GM12878 (cell line): ENCODE data around the gene CISD2. TPM values are rescaled to one million over a fixed set of nuclear protein-coding genes. Genes with fewer than 3 reads are reported as not detected.

Experiments
- ATAC-seq: fragments of 200-7000 bp; cut with Tn5 transposase; 3 replicates; pipeline ENCODE4 v1.9.1; 2020; ENCODE audit warnings: mild to moderate bottlenecking, moderate library complexity
- BruUV-seq: library from RNA; stranded (reverse); fragments of 400-500 nt; replicated peaks from 2 replicates; lab custom pipeline; 2021; lab: Mats Ljungman, UMichigan
- CTCF ChIA-PET: fragments of 300-600 bp; sonication (Branson Sonifier 250); formaldehyde crosslinking; extraction: SDS; loops from one replicate; lab custom pipeline; 2021; ENCODE audit warnings: inconsistent platforms; lab: Yijun Ruan, JAX
- POLR2A ChIA-PET: fragments of 350-600 bp; formaldehyde crosslinking; extraction: SDS; loops from one replicate; lab custom pipeline; 2021; ENCODE audit warnings: inconsistent platforms; lab: Charles Lee
- RAD21 ChIA-PET: fragments of 300-600 bp; sonication (Branson Sonifier 250); formaldehyde crosslinking; loops from one replicate; lab custom pipeline; 2023; ENCODE audit warnings: antibody characterized with exemption; ENCODE audit not compliant: unreplicated experiment; lab: Charles Lee
- SMC1A ChIA-PET: fragments of 300-600 bp; sonication (Branson Sonifier 250); formaldehyde crosslinking; loops from one replicate; lab custom pipeline; 2023; ENCODE audit not compliant: unreplicated experiment, uncharacterized antibody; lab: Charles Lee
- DNase-seq: peaks from one replicate; pipeline ENCODE4 v3.0.0-alpha.2; 2011; ENCODE audit warnings: low read depth, low spot score
- FAIRE-seq: peaks from 3 replicates; lab custom pipeline; 2011; peaks lifted over from hg19 to GRCh38; lab: Jason Lieb, UNC
- H2AFZ ChIP-seq: 2 replicates; pipeline ENCODE4 v1.6.0; 2011; ENCODE audit warnings: low read depth, low read length, control low read depth; ENCODE audit not compliant: control insufficient read depth
- H3K27ac ChIP-seq: 2 replicates; pipeline ENCODE4 v1.5.1; 2011; ENCODE audit warnings: control low read depth; ENCODE audit not compliant: control insufficient read depth, insufficient read depth
- H3K27me3 ChIP-seq, 2 experiments: replicated peaks in 1 of 2; 2 replicates each; pipeline versions ENCODE4 v1.6.0 to v1.6.1; 2011; ENCODE audit warnings: low read length in 1 of 2; ENCODE audit not compliant: control insufficient read depth in 2 of 2, insufficient read depth in 2 of 2
- H3K36me3 ChIP-seq, 2 experiments: 2 replicates each; pipeline ENCODE4 v1.5.1; 2011; ENCODE audit warnings: low read length in 1 of 2; ENCODE audit not compliant: control insufficient read depth in 2 of 2, insufficient read depth in 2 of 2
- H3K4me1 ChIP-seq: 2 replicates; pipeline ENCODE4 v1.6.1; 2011; ENCODE audit warnings: mild to moderate bottlenecking, low read length, moderate library complexity, mixed read lengths; ENCODE audit not compliant: control insufficient read depth, insufficient read depth
- H3K4me2 ChIP-seq: 2 replicates; pipeline ENCODE4 v1.6.0; 2011; ENCODE audit warnings: control low read depth; ENCODE audit not compliant: control insufficient read depth, insufficient read depth
- H3K4me3 ChIP-seq: fragments of 200-600 bp; sonication (generic); 2 replicates; pipeline ENCODE4 v1.5.1; 2016
- H3K79me2 ChIP-seq: 2 replicates; pipeline ENCODE4 v1.6.0; 2011; ENCODE audit warnings: low read length; ENCODE audit not compliant: control insufficient read depth, insufficient read depth
- H3K9ac ChIP-seq: 2 replicates; pipeline ENCODE4 v1.8.0; 2011; ENCODE audit warnings: low read length, control low read depth, mixed read lengths; ENCODE audit not compliant: control insufficient read depth, insufficient read depth
- H3K9me3 ChIP-seq: replicated peaks from 3 replicates; pipeline ENCODE4 v1.5.1; 2011; ENCODE audit warnings: mild to moderate bottlenecking, low read length; ENCODE audit not compliant: control insufficient read depth, insufficient read depth
- H4K20me1 ChIP-seq: 2 replicates; pipeline ENCODE4 v1.6.0; 2011; ENCODE audit not compliant: control insufficient read depth, insufficient read depth
- BMI1 ChIP-seq: fragments of 450-650 bp; IDR thresholded peaks from 2 replicates; pipeline ENCODE4 v1.6.1; 2016; ENCODE audit warnings: mild to moderate bottlenecking, moderate library complexity, borderline replicate concordance
- CHD1 ChIP-seq: IDR thresholded peaks from 2 replicates; pipeline ENCODE4 v1.6.1; 2012; ENCODE audit warnings: low read depth, low read length, improper control_type of control experiment
- GATAD2B ChIP-seq: fragments of 450-650 bp; conservative IDR thresholded peaks from 2 replicates; pipeline ENCODE4 v1.6.1; 2017; ENCODE audit warnings: low read depth, mild to moderate bottlenecking, moderate library complexity
- IKZF1 ChIP-seq: fragments of 450-650 bp; conservative IDR thresholded peaks from 2 replicates; pipeline ENCODE4 v1.6.1; 2017; ENCODE audit warnings: antibody characterized with exemption, mild to moderate bottlenecking
- IRF4 ChIP-seq: IDR thresholded peaks from 2 replicates; pipeline ENCODE4 v1.6.1; 2011; ENCODE audit warnings: low read depth, low read length
- IRF5 ChIP-seq: fragments of 450-650 bp; IDR thresholded peaks from 2 replicates; pipeline ENCODE4 v1.6.1; 2017; ENCODE audit warnings: borderline replicate concordance
- MXI1 ChIP-seq: fragments of 150-350 bp; IDR thresholded peaks from 2 replicates; pipeline ENCODE4 v1.6.1; 2011; ENCODE audit warnings: low read depth, mild to moderate bottlenecking, inconsistent platforms, low read length, improper control_type of control experiment
- NFIC ChIP-seq: IDR thresholded peaks from 2 replicates; pipeline ENCODE4 v1.6.1; 2012; ENCODE audit warnings: low read depth, mild to moderate bottlenecking, inconsistent platforms, low read length, moderate library complexity
- POLR2AphosphoS5 ChIP-seq: IDR thresholded peaks from 2 replicates; pipeline ENCODE4 v1.6.1; 2011; ENCODE audit warnings: mild to moderate bottlenecking, low read length, inconsistent platforms
- PRDM15 ChIP-seq: fragments of 450-650 bp; formaldehyde crosslinking; IDR thresholded peaks from 2 replicates; pipeline ENCODE4 v1.4.0; 2020; ENCODE audit warnings: mild to moderate bottlenecking, moderate library complexity
- SRF ChIP-seq, 2 experiments: IDR thresholded peaks; 2 replicates each; pipeline ENCODE4 v1.6.1; 2011; ENCODE audit warnings: low read depth in 2 of 2, low read length in 2 of 2, mild to moderate bottlenecking in 1 of 2, moderate library complexity in 1 of 2
- WRNIP1 ChIP-seq: IDR thresholded peaks from 2 replicates; pipeline ENCODE4 v1.6.1; 2011; ENCODE audit warnings: low read depth, low read length, improper control_type of control experiment, borderline replicate concordance
- ZBTB11 ChIP-seq: fragments of 450-650 bp; formaldehyde crosslinking; IDR thresholded peaks from 2 replicates; pipeline ENCODE4 v1.5.0; 2022; ENCODE audit warnings: mild to moderate bottlenecking, missing genetic modification characterization
- ZZZ3 ChIP-seq: IDR thresholded peaks from 2 replicates; pipeline ENCODE4 v1.6.1; 2011; ENCODE audit warnings: low read depth; ENCODE audit not compliant: control insufficient read depth, insufficient read length
- WGBS: methylation state at CpG from one replicate; pipeline ENCODE4 v1.1.6; 2016; ENCODE audit warnings: low lambda C conversion rate; ENCODE audit not compliant: insufficient replicate concordance, insufficient coverage; ENCODE audit errors: missing lambda C conversion rate; 5-methylcytosine and 5-hydroxymethylcytosine counted together
- in situ Hi-C: fragments of 300-500 bp; cut with MboI; formaldehyde crosslinking; loops from 9 replicates; pipeline ENCODE4 v1.14.3; 2018; ENCODE audit warnings: mixed read lengths
- intact Hi-C: fragments of 100-400 bp; cut with micrococcal nuclease; formaldehyde crosslinking; loops from one replicate; pipeline ENCODE4 v1.14.2; 2022; ENCODE audit not compliant: unreplicated experiment
- polyA plus RNA-seq, 11 experiments: library from polyadenylated mRNA; depleted of rRNA in 4 of 11; unstranded in 6 of 11; stranded (reverse) in 5 of 11; fragments of >200 nt; fragmentation: Nextera tagmentation in 4 of 11; fragmentation: Illumina TruSeq in 1 of 11; extraction: Ambion mirVana in 4 of 11; extraction: Trizol in 1 of 11; gene quantifications; 1 replicate in 1 of 11; 2 replicates in 10 of 11; pipeline versions ENCODE4 v1.2.1 to v1.2.3, GENCODE V29; 2011 to 2016; ENCODE audit warnings: inconsistent platforms in 2 of 11, missing spikeins in 2 of 11, low read depth in 1 of 11
- total RNA-seq, 4 experiments: library from RNA; depleted of rRNA in 3 of 4; stranded (reverse); fragments of >200 nt in 3 of 4; fragmentation: Illumina TruSeq in 1 of 4; extraction: Trizol in 1 of 4; gene quantifications; 2 replicates each; pipeline versions ENCODE4 v1.2.1 to v1.2.3, GENCODE V29; 2013 to 2021

CISD2 gene
- total and polyA plus RNA-seq, 10 of the 15 experiments (the other 5 are each of a cell fraction or from before 2014, with no cell fraction given): 29.5 to 132 (median 38.9) TPM

- Histone ChIP-seq H3K4me1 (no peaks in the 10 kb centered on the region), H3K27me3 (no peaks in the 10 kb centered on the region), H3K9me3 (no peaks in the 10 kb centered on the region), H3K79me2 (no peaks in the 10 kb centered on the region), H3K9ac (no peak overlapping the region), H3K4me3 (no peak overlapping the region), H3K4me2 (no peak overlapping the region), H3K27ac (no peak overlapping the region), H3K36me3 (no peaks in the 10 kb centered on the region), H2AFZ (no peak overlapping the region), H4K20me1 (no peaks in the 10 kb centered on the region)
- no TSS peak for BruUV-seq
- SMC1A ChIA-PET: no interaction called here
- WGBS: 97% methylated on average over 2 of the region's 2 CpGs
- POLR2A ChIA-PET: no interaction called here
- DNase-seq (no peak), ATAC-seq (no peak), FAIRE-seq (no peak)
- CTCF ChIA-PET: no interaction called here
- intact Hi-C loops: no loop called here
- no peak for TF ChIP-seq NFIC
- no peak for TF ChIP-seq CHD1
- TF ChIP-seq IKZF1: no peak
- TF ChIP-seq POLR2AphosphoS5: no peak
- TF ChIP-seq GATAD2B: no peak
- no peak for TF ChIP-seq PRDM15 (CRISPR knock-in tag)
- no peak for TF ChIP-seq IRF4
- no peak for TF ChIP-seq ZZZ3
- TF ChIP-seq WRNIP1: no peak
- TF ChIP-seq MXI1: no peak
- TF ChIP-seq IRF5: no peak
- no peak for TF ChIP-seq ZBTB11 (CRISPR knock-in tag)
- no peak for TF ChIP-seq BMI1
- TF ChIP-seq SRF (IDR thresholded peaks at IDR 0.05; ENCODE audit: low read depth in 2 of 2, low read length in 2 of 2): no peak
- RAD21 ChIA-PET: no interaction called here
- in situ Hi-C loops: no loop called here
Observed at GRCh38 chr4:102935716-102936115, 66.9 kb downstream of the CISD2 start.
